Jurkat, Clone E6-1 (cell line): ENCODE results near the gene PA2G4.

ENCODE experiments used
- DNase-seq: peaks from one replicate; pipeline ENCODE4 v3.0.0-alpha.2; 2011; ENCODE audit warnings: low read depth, low spot score
- H3K4me3 ChIP-seq: 2 replicates; pipeline ENCODE4 v1.5.1; 2011; ENCODE audit warnings: mild to moderate bottlenecking, low read length, control low read depth, moderate library complexity

The PA2G4 gene

GRCh38 chr12:56160894-56161689 lies 56.7 kb downstream of the PA2G4 start:
- no peak for DNase-seq
- H3K4me3 ChIP-seq = peak overlapping the region; percentile 96

GRCh38 chr12:56161690-56162351 lies 57.5 kb downstream of the PA2G4 start:
- H3K4me3 ChIP-seq = no peak overlapping the region
- DNase-seq = no peak

GRCh38 chr12:56162468-56163290 lies 58.3 kb downstream of the PA2G4 start:
- H3K4me3 ChIP-seq = no peak overlapping the region
- DNase-seq = no peak
